Skeletal muscle tissue (tissue), 4 donors: ENCODE data around the gene TMEM169. TPM values are rescaled to one million over a fixed set of nuclear protein-coding genes. Genes with fewer than 3 reads are reported as not detected.

ENCODE experiments used
- H3K27ac ChIP-seq: one replicate; pipeline ENCODE4 v1.7.0; 2013; ENCODE audit warnings: mild to moderate bottlenecking, low read depth, low read length, inconsistent platforms
- H3K27me3 ChIP-seq, 3 donors: one replicate each; pipeline ENCODE4 v1.7.0; 2013; ENCODE audit warnings: low read length in 3 of 3; ENCODE audit not compliant: control insufficient read depth in 3 of 3, insufficient read depth in 3 of 3
- H3K36me3 ChIP-seq, 3 donors: one replicate each; pipeline ENCODE4 v1.7.0; 2013; ENCODE audit warnings: low read length in 3 of 3; ENCODE audit not compliant: control insufficient read depth in 3 of 3, insufficient read depth in 3 of 3
- H3K4me1 ChIP-seq, 3 donors: one replicate each; pipeline ENCODE4 v1.7.0; 2013; ENCODE audit warnings: low read length in 3 of 3, mild to moderate bottlenecking in 3 of 3; ENCODE audit not compliant: control insufficient read depth in 3 of 3, insufficient read depth in 3 of 3
- H3K4me3 ChIP-seq, 3 donors: one replicate each; pipeline ENCODE4 v1.7.0; 2013; ENCODE audit warnings: low read length in 3 of 3
- H3K9ac ChIP-seq, 3 donors: one replicate each; pipeline ENCODE4 v1.7.0; 2013; ENCODE audit warnings: low read length in 3 of 3, mild to moderate bottlenecking in 3 of 3, moderate library complexity in 2 of 3, low read depth in 1 of 3
- H3K9me3 ChIP-seq, 3 donors: one replicate each; pipeline ENCODE4 v1.7.0; 2013; ENCODE audit warnings: low read length in 3 of 3; ENCODE audit not compliant: control insufficient read depth in 3 of 3
- total RNA-seq: library from RNA; depleted of rRNA; stranded (reverse); fragments of >200 nt; gene quantifications from one replicate; pipeline ENCODE4 v1.2.3, GENCODE V29; 2014
- donor health status: Osteomylitis.

The TMEM169 gene
- total RNA-seq, 1 donor from 2014 or later = 1.6 TPM

GRCh38 chr2:216082117-216082711 lies 495 bp downstream of the TMEM169 start:
- Histone ChIP-seq H3K9ac (peak overlapping the region; percentile 59 to 70 (median 64)), H3K27ac (no peak overlapping the region), H3K4me3 (peak overlapping the region; percentile 82 to 90 (median 89)), H3K4me1 (peaks cover 8 to 12% (median 9%) of the 10 kb centered on the region in 3 donors), H3K27me3 (peaks cover 0 to 4% (median 0%) of the 10 kb centered on the region in 3 donors), H3K36me3 (no peaks in the 10 kb centered on the region), H3K9me3 (no peaks in the 10 kb centered on the region)

- Histone ChIP-seq H3K9me3 (no peaks in the 10 kb centered on the region), H3K27ac (no peak overlapping the region), H3K4me3 (no peak overlapping the region), H3K9ac (no peak overlapping the region), H3K4me1 (peaks cover 8 to 12% (median 9%) of the 10 kb centered on the region in 3 donors), H3K27me3 (peaks cover 0 to 4% (median 0%) of the 10 kb centered on the region in 3 donors), H3K36me3 (no peaks in the 10 kb centered on the region)
Observed at GRCh38 chr2:216082805-216083204, 1.1 kb downstream of the TMEM169 start.

DNA sequence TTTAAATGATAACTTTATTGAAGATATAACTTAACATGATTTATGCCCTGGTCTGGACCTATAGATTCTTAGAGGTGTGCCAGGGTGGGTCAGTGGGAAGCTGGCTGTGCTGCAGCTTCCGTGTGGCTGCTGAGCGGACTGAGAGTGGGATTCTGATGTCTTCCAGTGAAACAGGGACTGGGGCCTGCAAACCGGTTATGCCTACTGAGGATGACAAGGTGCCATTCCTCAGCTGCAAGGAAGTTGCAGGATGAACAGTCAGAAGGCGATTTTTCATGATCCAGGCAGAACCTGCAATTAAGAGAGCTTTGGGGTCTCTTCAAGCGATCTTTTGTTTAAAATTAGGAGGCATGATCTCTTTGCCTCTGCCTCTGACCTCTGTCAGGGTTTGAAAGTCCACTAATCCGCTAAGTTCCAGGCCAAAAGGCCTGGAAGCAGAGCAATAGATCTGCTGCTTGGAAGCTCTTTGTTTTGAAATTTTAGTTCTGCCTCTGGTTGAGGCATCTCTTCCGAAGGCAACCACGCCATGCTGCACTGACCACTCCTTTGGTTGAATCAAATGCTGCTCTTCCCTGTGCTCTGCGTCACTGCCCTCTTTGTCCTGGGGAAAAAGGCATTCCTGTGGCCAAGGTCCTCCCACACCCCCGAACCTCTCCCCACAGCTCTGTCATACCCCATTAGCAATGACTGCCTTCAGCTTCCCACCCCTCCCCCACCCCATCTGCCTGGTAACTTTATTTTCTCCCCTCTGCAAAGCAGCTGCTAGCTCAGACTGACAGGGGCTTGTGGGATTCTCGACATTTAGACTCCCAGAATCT lies 2.0 kb downstream of the TMEM169 start:
- Histone ChIP-seq H3K27ac (no peak overlapping the region), H3K9ac (no peak overlapping the region), H3K4me3 (no peak overlapping the region), H3K9me3 (no peaks in the 10 kb centered on the region), H3K36me3 (no peaks in the 10 kb centered on the region), H3K4me1 (peaks cover 8 to 12% (median 9%) of the 10 kb centered on the region in 3 donors), H3K27me3 (peaks cover 0 to 4% (median 0%) of the 10 kb centered on the region in 3 donors)

- Histone ChIP-seq H3K9me3 (no peaks in the 10 kb centered on the region), H3K36me3 (no peaks in the 10 kb centered on the region), H3K27ac (no peak overlapping the region), H3K27me3 (peaks cover 0 to 4% (median 0%) of the 10 kb centered on the region in 3 donors), H3K4me1 (peaks cover 8 to 12% (median 9%) of the 10 kb centered on the region in 3 donors), H3K4me3 (no peak overlapping the region), H3K9ac (no peak overlapping the region)
Observed at GRCh38 chr2:216084547-216084946, 2.8 kb downstream of the TMEM169 start.

DNA sequence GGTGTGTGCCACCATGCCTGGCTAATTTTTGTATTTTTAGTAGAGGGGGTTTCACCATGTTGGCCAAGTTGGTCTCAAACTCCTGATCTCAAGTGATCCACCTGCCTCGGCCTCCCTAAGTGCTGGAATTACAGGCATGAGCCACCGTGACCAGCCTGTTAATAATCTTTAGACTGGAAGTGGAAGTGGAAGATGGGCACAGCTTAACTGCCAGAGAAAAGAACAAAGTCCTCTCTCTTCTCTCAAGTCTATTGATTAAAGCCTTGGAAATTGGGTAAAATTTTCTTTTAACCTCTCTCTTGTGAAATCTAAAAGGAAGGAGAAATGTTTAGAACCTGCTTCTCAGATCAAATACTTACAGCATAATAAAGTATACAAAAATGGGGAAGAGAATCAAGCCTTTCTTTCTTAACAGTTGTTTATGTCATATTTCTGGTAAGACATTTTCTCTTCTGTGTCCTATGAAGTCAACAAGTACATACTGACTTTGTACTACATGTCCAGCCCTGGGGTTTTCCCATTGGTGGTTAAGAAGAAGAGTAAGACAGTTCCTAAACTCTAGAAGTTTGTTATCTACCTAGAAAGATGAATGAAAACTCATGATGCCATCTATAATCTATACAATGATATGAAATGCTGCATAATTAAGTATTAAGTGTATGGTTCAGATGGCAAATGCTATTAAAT lies 4.6 kb downstream of the TMEM169 start:
- Histone ChIP-seq H3K27ac (no peak overlapping the region), H3K4me3 (no peak overlapping the region), H3K4me1 (peaks cover 5 to 8% (median 7%) of the 10 kb centered on the region in 3 donors), H3K27me3 (peaks cover 0 to 4% (median 0%) of the 10 kb centered on the region in 3 donors), H3K9me3 (no peaks in the 10 kb centered on the region), H3K36me3 (no peaks in the 10 kb centered on the region), H3K9ac (no peak overlapping the region)

GRCh38 chr2:216090369-216090786 lies 8.7 kb downstream of the TMEM169 start:
- H3K27ac ChIP-seq = no peak overlapping the region
- no peaks in the 10 kb centered on the region for H3K27me3 ChIP-seq
- no peak overlapping the region for H3K4me3 ChIP-seq
- no peak overlapping the region for H3K9ac ChIP-seq
- no peaks in the 10 kb centered on the region for H3K36me3 ChIP-seq
- no peaks in the 10 kb centered on the region for H3K4me1 ChIP-seq
- no peaks in the 10 kb centered on the region for H3K9me3 ChIP-seq

DNA sequence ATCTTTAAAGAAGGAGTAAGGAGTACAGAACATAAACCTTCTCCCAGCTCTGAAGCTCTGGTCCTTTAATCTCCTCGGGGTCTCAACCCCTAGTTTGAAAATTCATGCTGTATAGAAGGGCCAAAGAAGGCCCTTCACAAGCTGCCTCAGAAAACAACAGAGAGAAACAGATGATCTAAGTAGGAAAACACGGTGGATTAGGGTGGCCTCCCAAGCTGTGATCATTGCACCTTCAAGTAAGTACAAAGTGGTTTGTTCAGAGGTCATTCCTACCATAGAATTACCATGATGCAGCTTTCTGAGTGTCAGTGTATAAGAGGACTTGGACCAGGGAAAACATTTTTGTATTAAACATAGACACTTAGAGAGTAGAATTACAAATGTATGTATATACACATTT lies 10.9 kb downstream of the TMEM169 start:
- Histone ChIP-seq H3K27me3 (no peaks in the 10 kb centered on the region), H3K9me3 (no peaks in the 10 kb centered on the region), H3K27ac (no peak overlapping the region), H3K4me1 (no peaks in the 10 kb centered on the region), H3K4me3 (no peak overlapping the region), H3K36me3 (no peaks in the 10 kb centered on the region), H3K9ac (no peak overlapping the region)

GRCh38 chr2:216094701-216095100 lies 13.0 kb downstream of the TMEM169 start:
- H3K27ac ChIP-seq = no peak overlapping the region
- no peaks in the 10 kb centered on the region for H3K36me3 ChIP-seq
- H3K9me3 ChIP-seq = no peaks in the 10 kb centered on the region
- H3K4me1 ChIP-seq = no peaks in the 10 kb centered on the region
- no peak overlapping the region for H3K9ac ChIP-seq
- peaks cover 0 to 3% (median 0%) of the 10 kb centered on the region in 3 donors for H3K27me3 ChIP-seq
- no peak overlapping the region for H3K4me3 ChIP-seq

GRCh38 chr2:216098421-216099334 lies 17.0 kb downstream of the TMEM169 start:
- Histone ChIP-seq H3K4me3 (no peak overlapping the region), H3K9ac (no peak overlapping the region), H3K9me3 (no peaks in the 10 kb centered on the region), H3K27ac (no peak overlapping the region), H3K36me3 (no peaks in the 10 kb centered on the region), H3K4me1 (no peaks in the 10 kb centered on the region), H3K27me3 (peaks cover 0 to 3% (median 0%) of the 10 kb centered on the region in 3 donors)
